GM19468 (cell line): Measurements from ENCODE around the gene PAX3.
"Not testable (repeated sequence)": the region's sequence is repeated elsewhere in the genome, so short reads cannot be mapped to it uniquely, and the experiment has no call there.

ENCODE experiments used
- ATAC-seq: cut with Tn5 transposase; IDR thresholded peaks from one replicate; pipeline ENCODE4 v1.9.1; 2021; ENCODE audit warnings: mild to moderate bottlenecking, moderate library complexity, moderate number of reproducible peaks; ENCODE audit not compliant: unreplicated experiment; ENCODE audit errors: extremely low read depth

Gene PAX3

GRCh38 chr2:222160944-222161343, 137.9 kb downstream of the PAX3 start:
- ATAC-seq: no peak

GRCh38 chr2:222160125-222160524, 138.7 kb downstream of the PAX3 start:
- no peak for ATAC-seq

GRCh38 chr2:222159221-222159620, 139.6 kb downstream of the PAX3 start:
- ATAC-seq: no peak

- ATAC-seq: not testable (repeated sequence)
Observed at GRCh38 chr2:222155003-222155664, 143.7 kb downstream of the PAX3 start.
